Kidney glomerular epithelial cell (primary cell): ENCODE measurements around the gene TPP2.

Experiments used
- DNase-seq: peaks from one replicate; lab custom pipeline; 2025; lab: John Stamatoyannopoulos, UW

Gene TPP2

DNA sequence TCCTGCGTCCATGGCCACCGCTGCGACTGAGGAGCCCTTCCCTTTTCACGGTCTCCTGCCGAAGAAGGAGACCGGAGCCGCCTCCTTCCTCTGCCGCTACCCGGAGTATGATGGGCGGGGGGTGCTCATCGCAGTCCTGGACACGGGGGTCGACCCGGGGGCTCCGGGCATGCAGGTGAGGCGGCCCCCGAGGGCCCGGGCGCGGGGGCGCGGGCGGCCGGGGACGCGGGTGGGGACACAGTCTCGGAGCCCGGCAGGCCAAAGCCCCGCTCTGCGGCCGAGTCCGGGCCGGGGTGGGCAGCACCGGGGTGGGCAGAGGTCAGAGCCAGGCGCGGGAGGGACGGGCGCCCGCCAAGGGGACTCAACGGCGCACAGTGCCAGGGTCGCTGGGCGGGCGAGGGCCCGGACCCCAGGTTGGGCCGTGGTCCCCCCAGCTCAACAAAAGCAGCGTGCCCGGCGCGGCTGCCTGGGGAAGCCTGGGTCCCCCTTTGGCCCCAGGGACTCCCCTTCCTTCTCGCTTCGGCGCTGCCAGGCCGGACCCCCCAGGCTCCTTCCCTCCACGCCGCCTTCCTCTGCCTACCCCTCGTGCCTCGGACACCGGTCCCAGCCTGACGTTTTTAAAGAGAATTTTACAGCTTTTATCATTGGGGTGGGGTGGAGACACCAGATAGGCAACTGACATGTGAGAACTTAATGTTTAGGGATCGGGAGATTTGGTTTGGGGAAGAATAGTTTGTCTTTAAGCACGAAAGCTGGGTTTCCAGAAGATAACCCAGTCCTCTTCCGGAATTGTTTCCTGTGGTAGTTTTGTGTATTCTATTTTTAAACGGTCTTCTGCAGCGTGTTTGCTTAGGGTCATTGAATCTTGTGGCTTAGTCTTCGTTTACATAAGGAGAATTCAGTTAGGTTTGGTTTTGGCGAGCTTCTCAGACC lies 509 bp downstream of the TPP2 start:
- peak; percentile 30 for DNase-seq

GRCh38 chr13:102598061-102598460 lies 1.3 kb downstream of the TPP2 start:
- DNase-seq: peak; percentile 30

GRCh38 chr13:102599426-102600012 lies 2.7 kb downstream of the TPP2 start:
- DNase-seq: no peak

DNA sequence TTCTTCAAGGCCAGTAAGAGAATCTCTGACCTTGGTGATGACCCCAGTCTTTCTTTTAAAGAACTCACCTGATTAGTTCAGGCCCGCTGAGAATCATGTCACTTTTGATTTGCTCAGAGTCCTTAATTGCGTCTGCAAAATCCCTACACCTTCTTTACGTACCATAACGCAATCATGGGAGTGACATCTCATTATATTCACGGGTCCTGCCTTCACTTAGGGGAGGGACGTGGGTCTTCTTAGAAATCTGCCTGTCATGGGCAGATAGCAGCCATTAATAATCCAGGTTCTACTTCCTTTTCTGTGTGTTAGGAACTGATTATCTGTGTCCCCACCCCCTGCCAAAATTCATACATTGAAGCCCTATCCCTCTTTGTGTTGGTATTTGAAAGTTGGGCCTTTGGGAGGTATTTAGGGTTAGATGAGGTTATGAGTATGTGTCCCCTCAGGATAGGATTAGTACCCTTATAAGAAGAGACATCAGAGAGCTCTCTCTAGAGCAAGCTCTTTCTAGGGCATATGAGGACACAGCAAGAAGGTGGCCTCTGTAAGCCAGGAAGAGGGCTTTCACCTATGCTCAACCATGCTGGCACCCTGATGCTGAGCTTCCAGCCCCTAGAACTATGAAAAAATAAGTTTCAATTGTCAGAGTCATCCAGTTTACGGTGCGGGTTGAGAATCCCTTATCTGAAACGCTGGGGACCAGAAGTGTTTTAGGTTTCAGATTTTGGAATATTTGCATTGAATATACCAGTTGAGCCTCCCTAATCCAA lies 9.9 kb downstream of the TPP2 start:
- no peak for DNase-seq

GRCh38 chr13:102608974-102609373 lies 12.2 kb downstream of the TPP2 start:
- no peak for DNase-seq

DNA sequence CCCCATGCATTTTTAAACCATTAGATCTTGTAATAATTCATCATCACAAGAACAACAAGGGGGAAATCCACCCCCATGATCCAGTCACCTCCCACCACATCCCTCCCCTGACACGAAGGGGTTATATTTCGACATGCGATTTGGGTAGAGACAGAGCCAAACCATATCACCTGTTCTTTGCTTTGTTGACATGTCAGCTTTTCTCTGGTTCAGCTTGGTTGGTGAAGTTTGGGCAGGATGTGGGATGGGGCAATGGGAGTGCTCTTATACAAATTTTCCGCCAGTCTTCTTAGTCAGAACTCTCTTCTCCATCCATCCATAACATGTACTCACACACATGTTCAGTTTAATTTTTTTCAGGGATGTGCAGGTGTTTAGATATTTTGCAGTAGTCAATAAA lies 12.9 kb downstream of the TPP2 start:
- DNase-seq: peak; percentile 54

DNA sequence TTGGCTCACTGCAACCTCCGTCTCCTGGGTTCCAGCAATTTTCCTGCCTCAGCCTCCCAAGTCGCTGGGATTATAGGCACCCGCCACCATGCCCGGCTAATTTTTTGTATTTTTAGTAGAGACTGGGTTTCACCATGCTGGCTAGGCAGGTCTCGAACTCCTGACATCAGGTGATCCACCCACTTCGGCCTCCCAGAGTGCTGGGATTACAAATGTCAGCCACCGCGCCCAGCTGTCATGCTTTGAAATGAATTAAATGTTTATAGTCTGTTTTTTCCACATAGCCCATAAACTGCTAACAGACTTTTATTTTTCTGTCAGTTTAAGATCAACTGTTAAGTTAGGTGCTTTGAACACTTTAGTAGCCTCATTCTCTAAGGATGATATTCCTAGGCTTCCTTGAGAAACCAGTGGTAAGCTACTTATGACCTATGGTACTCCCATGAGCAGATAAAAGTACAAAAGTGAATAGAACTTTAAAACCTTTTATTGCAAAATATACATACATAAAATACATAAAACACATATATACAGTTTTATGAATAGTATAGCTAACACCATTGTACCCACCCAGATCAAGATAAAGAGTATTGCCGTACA lies 13.6 kb downstream of the TPP2 start:
- DNase-seq: no peak

DNA sequence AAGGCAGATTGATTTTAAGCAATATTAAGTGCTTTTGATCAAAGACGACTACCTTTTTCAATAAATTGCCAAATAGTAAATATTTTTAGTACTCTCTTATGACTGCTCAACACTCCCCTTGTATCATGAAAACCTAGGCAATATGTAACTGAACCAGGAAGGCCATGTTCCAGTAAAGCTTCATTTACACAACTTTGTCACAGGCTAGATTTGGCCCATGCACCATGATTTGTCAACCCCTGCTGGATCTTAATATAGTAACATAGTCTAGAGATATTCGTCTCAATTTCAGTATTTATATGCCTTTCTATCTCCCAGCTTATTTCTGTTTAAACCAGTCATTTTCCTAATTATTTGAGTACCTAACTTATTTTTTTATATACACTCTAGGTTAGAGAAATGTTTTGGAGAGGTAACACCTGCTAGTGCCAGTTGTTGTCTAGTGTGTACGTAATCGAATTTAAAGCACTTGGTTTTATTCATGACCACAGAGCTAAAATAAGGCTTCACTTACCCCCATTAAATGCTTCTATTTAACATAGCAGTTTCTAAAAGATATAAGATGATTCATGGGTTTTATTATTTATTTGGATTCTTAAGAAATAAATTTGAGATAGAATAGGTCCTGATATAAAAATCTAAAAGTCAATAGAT lies 21.0 kb downstream of the TPP2 start:
- DNase-seq: no peak

GRCh38 chr13:102620516-102620915 lies 23.7 kb downstream of the TPP2 start:
- DNase-seq: no peak

DNA sequence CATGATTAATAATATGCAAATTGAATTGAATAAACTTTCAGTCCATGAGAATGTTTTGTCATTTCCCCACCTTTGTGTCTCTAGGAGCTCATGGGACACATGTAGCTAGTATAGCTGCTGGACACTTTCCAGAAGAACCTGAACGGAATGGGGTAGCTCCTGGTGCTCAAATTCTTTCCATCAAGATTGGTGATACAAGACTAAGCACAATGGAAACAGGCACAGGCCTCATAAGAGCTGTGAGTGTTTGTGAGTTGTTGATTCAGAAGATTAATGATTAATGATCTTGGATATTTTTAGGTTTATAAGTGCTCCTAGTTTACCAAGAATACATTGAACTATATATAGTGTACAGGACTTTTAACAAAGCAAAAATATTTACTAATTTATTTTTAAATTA lies 30.1 kb downstream of the TPP2 start:
- DNase-seq: peak; percentile 2

DNA sequence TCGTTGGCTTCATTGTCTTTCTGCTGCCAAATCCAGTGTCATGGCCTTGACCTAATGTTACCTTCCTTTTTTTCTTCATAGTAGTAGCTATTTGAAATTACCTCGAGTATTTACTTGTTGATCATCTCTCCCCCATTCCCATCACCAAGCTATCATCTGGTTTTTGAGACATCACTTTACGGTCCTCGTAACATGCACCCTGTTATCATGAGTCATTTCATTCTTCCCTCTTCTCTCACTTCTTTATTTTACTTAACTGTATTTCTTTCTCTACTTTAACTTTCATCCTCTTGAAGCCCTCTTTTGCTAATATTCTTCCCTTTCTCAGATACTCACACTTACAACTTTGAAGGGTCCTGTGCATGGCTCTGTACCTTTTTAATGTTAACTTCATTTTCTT lies 31.8 kb downstream of the TPP2 start:
- no peak for DNase-seq

DNA sequence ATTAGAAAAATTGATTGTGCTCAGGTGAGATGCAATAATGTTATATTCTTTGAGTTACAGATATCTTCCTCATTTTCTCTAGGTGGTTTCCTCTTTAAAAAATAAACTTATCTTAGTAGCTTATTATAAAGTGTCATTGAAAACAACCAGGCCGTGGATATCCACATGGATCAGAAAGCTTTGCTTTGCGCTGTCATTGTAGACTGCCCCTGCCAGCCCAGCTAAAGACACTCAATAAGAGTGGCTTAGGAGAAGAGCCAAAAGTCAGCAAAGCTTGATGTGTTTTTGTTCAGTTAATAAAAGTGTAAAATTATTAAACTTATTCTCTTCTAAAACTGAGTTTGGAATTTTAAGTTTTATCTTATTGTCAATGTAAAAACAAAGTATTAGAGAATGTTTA lies 34.4 kb downstream of the TPP2 start:
- no peak for DNase-seq

- no peak for DNase-seq
Measured at GRCh38 chr13:102638741-102639140, 42.0 kb downstream of the TPP2 start.

- DNase-seq: no peak
Measured at GRCh38 chr13:102642029-102642428, 45.2 kb downstream of the TPP2 start.

GRCh38 chr13:102642475-102642874 lies 45.7 kb downstream of the TPP2 start:
- no peak for DNase-seq

GRCh38 chr13:102643656-102644055 lies 46.9 kb downstream of the TPP2 start:
- no peak for DNase-seq

DNA sequence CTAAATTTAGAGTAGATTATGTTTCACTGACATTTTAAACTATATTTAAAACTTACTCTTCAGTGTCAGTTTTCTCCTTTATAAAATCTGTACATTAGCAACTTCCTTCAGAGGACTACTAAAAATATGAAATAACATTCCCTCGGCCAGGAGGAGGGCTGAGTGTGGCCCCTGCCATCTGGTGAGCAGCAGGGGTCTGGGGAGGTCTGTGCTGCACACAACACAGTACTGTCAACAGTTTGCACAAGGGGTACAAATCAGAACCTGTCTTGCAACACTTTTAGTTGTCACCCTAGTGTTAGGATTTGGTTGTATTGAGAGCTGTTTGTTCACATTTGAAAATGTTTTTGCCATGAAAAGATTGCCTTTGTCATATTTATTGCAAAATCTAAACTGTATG lies 48.9 kb downstream of the TPP2 start:
- DNase-seq: no peak

GRCh38 chr13:102648046-102648445 lies 51.3 kb downstream of the TPP2 start:
- no peak for DNase-seq

DNA sequence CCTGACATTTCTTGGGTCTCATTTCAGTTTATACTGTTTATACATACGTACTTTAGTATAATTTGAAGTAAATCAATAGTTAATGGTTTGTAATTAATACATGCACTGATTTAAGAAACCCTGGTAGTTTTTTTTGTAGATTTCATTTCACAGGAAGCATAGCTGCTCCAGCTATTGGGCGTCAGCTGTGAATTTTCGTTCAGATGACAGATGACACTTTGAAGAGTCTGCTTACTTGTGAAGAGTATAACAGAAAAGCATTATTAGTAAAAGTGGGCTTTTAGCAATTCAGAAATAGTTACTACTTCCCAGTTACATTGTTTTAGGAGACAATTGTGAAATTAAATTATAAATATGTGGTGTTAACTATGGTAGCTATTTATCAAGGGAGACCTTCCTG lies 53.7 kb downstream of the TPP2 start:
- DNase-seq: no peak

- no peak for DNase-seq
Measured at GRCh38 chr13:102651392-102651791, 54.6 kb downstream of the TPP2 start.

DNA sequence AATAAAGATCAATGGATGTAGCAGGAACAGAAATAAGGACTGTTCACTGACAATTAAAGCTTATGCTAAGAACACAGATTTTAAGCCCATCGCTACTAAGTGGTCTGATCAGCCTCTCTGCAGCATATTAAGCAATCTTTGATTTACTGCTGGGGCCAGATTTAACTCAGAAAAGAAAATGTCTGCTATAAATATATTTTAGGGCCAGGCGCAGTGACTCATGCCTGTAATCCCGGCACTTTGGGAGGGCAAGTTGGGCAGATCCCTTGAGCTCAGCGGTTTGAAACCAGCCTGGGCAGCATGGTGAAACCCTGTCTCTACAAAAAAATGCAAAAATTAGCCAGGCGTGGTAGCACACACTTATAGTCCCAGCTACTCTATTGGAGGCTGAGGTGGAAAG lies 55.1 kb downstream of the TPP2 start:
- DNase-seq: peak; percentile 29

DNA sequence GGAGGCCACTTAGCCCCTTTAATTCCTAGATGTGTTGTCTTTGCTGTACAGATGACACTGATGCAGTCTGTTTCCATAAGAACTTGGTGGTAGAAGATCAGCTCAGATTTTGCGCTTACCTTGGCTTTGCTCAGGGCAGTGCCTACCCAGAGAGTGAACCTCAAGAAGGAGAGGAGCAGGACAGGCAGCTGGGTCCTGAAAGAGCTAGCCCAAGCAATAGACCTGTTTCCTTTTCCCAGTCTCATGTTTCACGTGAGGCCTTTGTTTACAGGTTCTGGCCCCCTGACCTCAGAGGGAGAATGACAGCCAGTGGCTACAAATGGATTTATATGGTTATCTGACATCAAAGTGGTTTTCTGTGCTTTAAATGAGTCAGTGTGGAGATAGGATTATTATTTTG lies 58.0 kb downstream of the TPP2 start:
- no peak for DNase-seq
